Measurements from ENCODE around the gene ALPI. TPM values are rescaled to one million over a fixed set of nuclear protein-coding genes. Genes with fewer than 3 reads are reported as not detected.
A peak's percentile ranks its signal among the peaks of the same experiment; 100 is the strongest.
"Not testable (repeated sequence)": the region's sequence is repeated elsewhere in the genome, so short reads cannot be mapped to it uniquely, and the experiment has no call there.

ALPI gene
- not detected in 2 replicates for total RNA-seq

GRCh38 chr2:232455426-232456255 lies at the start of gene ALPI:
ALPI (plus strand) TSS chr2:232456153; CDS start chr2:232456200, 47 bp downstream.
- Histone ChIP-seq H3K4me3 (ENCODE audit: insufficient read depth, low read length) (no peak within 1 kb of the TSS), H3K79me2 (ENCODE audit: insufficient read depth, low read length) (no peaks in the 10 kb centered on the region), H2AFZ (ENCODE audit: low read length) (no peak within 1 kb of the TSS), H3K4me2 (ENCODE audit: insufficient read depth, low read length) (no peak within 1 kb of the TSS), H4K20me1 (ENCODE audit: insufficient read depth, low read length) (no peaks in the 10 kb centered on the region), H3K4me1 (ENCODE audit: insufficient read depth, low read length) (no peaks in the 10 kb centered on the region), H3K27ac (ENCODE audit: low read depth, low read length) (no peak within 1 kb of the TSS), H3K27me3 (ENCODE audit: insufficient read depth, low read length) (peaks cover 15% of the 10 kb centered on the region), H3K36me3 (ENCODE audit: insufficient read depth, low read length) (no peaks in the 10 kb centered on the region), H3K9me3 (ENCODE audit: low read depth, low read length) (no peaks in the 10 kb centered on the region)
- peak; percentile 73 for DNase-seq (ENCODE audit: insufficient read length, low spot score, missing footprints)
- TF ChIP-seq CTCF (IDR thresholded peaks at IDR 0.05; ENCODE audit: extremely low read depth, low read depth, low read length) = no peak

DNA sequence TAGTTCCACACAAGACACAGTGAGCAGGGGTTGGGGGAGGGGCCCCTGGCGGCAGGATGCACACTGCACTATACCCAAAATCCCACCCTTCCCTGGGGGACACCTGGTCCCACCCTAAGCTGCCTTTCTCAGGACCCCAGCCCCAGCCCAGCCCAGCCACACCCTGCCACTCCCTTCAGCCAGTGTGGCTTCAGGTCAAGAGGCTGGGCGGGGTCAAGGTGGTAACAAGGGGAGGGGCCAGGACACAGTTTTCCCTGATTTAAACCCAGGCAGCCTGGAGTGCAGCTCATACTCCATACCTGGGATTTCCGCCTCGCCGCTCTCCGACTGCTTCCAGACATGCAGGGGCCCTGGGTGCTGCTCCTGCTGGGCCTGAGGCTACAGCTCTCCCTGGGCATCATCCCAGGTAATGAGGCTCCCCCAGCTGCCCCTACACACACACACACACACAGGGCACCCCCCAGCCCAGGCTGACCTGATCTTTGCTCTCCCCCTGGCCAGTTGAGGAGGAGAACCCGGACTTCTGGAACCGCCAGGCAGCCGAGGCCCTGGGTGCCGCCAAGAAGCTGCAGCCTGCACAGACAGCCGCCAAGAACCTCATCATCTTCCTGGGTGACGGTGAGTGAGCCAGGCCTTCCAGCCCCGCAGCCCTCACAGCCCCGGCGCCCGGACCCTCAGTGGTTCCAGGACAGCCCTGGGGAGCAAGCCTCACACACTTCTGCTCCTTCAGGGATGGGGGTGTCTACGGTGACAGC lies 49.2 kb upstream of the ALPI start, which contains the start of gene ALPG:
ALPG (plus strand) TSS at position 289 of the 755 bp plus-strand sequence; CDS start at position 340, 51 bp downstream.
- DNase-seq (ENCODE audit: insufficient read length, low spot score, missing footprints) = peak; percentile 69
- Histone ChIP-seq H3K27me3 (ENCODE audit: insufficient read depth, low read length) (peaks cover 6% of the 10 kb centered on the region), H2AFZ (ENCODE audit: low read length) (no peak within 1 kb of the TSS), H4K20me1 (ENCODE audit: insufficient read depth, low read length) (no peaks in the 10 kb centered on the region), H3K4me1 (ENCODE audit: insufficient read depth, low read length) (no peaks in the 10 kb centered on the region), H3K9me3 (ENCODE audit: low read depth, low read length) (no peaks in the 10 kb centered on the region), H3K4me2 (ENCODE audit: insufficient read depth, low read length) (no peak within 1 kb of the TSS), H3K27ac (ENCODE audit: low read depth, low read length) (no peak within 1 kb of the TSS), H3K4me3 (ENCODE audit: insufficient read depth, low read length) (no peak within 1 kb of the TSS), H3K36me3 (ENCODE audit: insufficient read depth, low read length) (no peaks in the 10 kb centered on the region), H3K79me2 (ENCODE audit: insufficient read depth, low read length) (no peaks in the 10 kb centered on the region)
- TF ChIP-seq CTCF (IDR thresholded peaks at IDR 0.05; ENCODE audit: extremely low read depth, low read depth, low read length) = no peak

DNA sequence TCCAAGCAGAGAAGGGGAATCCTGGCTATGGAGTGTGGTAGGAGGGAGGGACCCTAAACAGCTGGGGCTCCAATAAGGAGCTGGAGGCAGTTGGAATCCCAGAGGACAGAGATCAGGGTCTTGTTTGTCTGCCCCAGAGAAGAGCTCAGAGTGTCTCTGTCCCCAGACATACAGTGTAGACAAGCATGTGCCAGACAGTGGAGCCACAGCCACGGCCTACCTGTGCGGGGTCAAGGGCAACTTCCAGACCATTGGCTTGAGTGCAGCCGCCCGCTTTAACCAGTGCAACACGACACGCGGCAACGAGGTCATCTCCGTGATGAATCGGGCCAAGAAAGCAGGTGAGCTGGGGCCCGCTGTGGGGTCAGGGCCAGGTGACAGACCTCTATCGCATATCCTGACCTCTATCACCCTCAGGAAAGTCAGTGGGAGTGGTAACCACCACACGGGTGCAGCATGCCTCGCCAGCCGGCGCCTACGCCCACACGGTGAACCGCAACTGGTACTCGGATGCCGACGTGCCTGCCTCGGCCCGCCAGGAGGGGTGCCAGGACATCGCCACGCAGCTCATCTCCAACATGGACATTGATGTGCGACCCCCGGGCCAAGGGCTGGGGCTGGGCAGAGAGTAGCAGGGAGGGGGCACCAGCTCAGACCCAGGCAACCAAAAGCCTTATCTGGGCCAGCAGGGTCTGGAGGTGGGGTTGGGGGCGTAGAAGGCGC lies 48.4 kb upstream of the ALPI start:
- H2AFZ ChIP-seq (ENCODE audit: low read length); H3K4me3 ChIP-seq (ENCODE audit: insufficient read depth, low read length); H3K4me2 ChIP-seq (ENCODE audit: insufficient read depth, low read length); H3K9me3 ChIP-seq (ENCODE audit: low read depth, low read length); H3K27ac ChIP-seq (ENCODE audit: low read depth, low read length); H3K79me2 ChIP-seq (ENCODE audit: insufficient read depth, low read length); H4K20me1 ChIP-seq (ENCODE audit: insufficient read depth, low read length); H3K36me3 ChIP-seq (ENCODE audit: insufficient read depth, low read length); H3K27me3 ChIP-seq (ENCODE audit: insufficient read depth, low read length); H3K4me1 ChIP-seq (ENCODE audit: insufficient read depth, low read length): not testable (repeated sequence)
- DNase-seq (ENCODE audit: insufficient read length, low spot score, missing footprints) = peak; percentile 65

DNA sequence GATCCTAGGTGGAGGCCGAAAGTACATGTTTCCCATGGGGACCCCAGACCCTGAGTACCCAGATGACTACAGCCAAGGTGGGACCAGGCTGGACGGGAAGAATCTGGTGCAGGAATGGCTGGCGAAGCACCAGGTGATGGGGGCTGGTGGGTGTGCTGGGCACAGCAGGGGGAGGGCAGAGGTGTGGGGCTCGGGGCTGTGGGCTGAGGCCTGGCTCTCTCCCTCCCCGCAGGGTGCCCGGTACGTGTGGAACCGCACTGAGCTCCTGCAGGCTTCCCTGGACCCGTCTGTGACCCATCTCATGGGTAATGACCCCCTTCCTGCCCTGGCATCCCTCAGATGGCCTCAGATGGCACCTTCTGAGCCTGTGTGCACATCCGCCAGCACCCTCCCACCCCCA lies 47.7 kb upstream of the ALPI start:
- not testable (repeated sequence) for DNase-seq (ENCODE audit: insufficient read length, low spot score, missing footprints); H4K20me1 ChIP-seq (ENCODE audit: insufficient read depth, low read length); H3K79me2 ChIP-seq (ENCODE audit: insufficient read depth, low read length); H2AFZ ChIP-seq (ENCODE audit: low read length); H3K9me3 ChIP-seq (ENCODE audit: low read depth, low read length); H3K27me3 ChIP-seq (ENCODE audit: insufficient read depth, low read length); H3K4me3 ChIP-seq (ENCODE audit: insufficient read depth, low read length); H3K27ac ChIP-seq (ENCODE audit: low read depth, low read length); H3K36me3 ChIP-seq (ENCODE audit: insufficient read depth, low read length); H3K4me1 ChIP-seq (ENCODE audit: insufficient read depth, low read length); H3K4me2 ChIP-seq (ENCODE audit: insufficient read depth, low read length)

- peaks cover 18% of the 10 kb centered on the region for H3K27me3 ChIP-seq (ENCODE audit: insufficient read depth, low read length)
- not testable (repeated sequence) for H3K9me3 ChIP-seq (ENCODE audit: low read depth, low read length); H3K27ac ChIP-seq (ENCODE audit: low read depth, low read length); H4K20me1 ChIP-seq (ENCODE audit: insufficient read depth, low read length); H3K79me2 ChIP-seq (ENCODE audit: insufficient read depth, low read length); H3K4me1 ChIP-seq (ENCODE audit: insufficient read depth, low read length); H3K4me2 ChIP-seq (ENCODE audit: insufficient read depth, low read length); H3K4me3 ChIP-seq (ENCODE audit: insufficient read depth, low read length); H2AFZ ChIP-seq (ENCODE audit: low read length); H3K36me3 ChIP-seq (ENCODE audit: insufficient read depth, low read length)
- DNase-seq (ENCODE audit: insufficient read length, low spot score, missing footprints) = peak; percentile 46
Observed at GRCh38 chr2:232409617-232410016, 46.3 kb upstream of the ALPI start.
